Tibial nerve (tissue), 4 donors: ENCODE results near the gene GDPD5. TPM values are rescaled to one million over a fixed set of nuclear protein-coding genes. Genes with fewer than 3 reads are reported as not detected.
A peak's percentile ranks its signal among the peaks of the same experiment; 100 is the strongest.

Experiments used
- DNase-seq, 2 donors: peaks; one replicate each; pipeline ENCODE4 v3.0.0-alpha.2; 2019; ENCODE audit warnings: low spot score in 2 of 2
- H3K27ac ChIP-seq, 4 donors: fragments of 200-600 bp; sonication (generic) in 3 of 4; one replicate each; pipeline ENCODE4 v1.5.1; 2017 to 2019; ENCODE audit warnings: mild to moderate bottlenecking in 1 of 4
- H3K27me3 ChIP-seq, 2 donors: fragments of 200-600 bp; sonication (generic) in 1 of 2; one replicate each; pipeline versions ENCODE4 v1.5.1 to v1.6.0; 2017 to 2019
- H3K36me3 ChIP-seq, 3 donors: fragments of 200-600 bp; sonication (generic); one replicate each; pipeline ENCODE4 v1.5.1; 2018 to 2019
- H3K4me1 ChIP-seq, 4 donors: fragments of 200-600 bp; sonication (generic) in 3 of 4; one replicate each; pipeline ENCODE4 v1.5.1; 2017 to 2019
- H3K4me3 ChIP-seq, 4 donors: fragments of 200-600 bp; sonication (generic) in 3 of 4; one replicate each; pipeline ENCODE4 v1.5.1; 2017 to 2019; ENCODE audit warnings: mild to moderate bottlenecking in 1 of 4, moderate library complexity in 1 of 4
- H3K9me3 ChIP-seq, 4 donors: fragments of 200-600 bp; sonication (generic) in 3 of 4; one replicate each; pipeline ENCODE4 v1.5.1; 2017 to 2019
- EP300 ChIP-seq, 2 donors: sonication (generic); formaldehyde crosslinking; IDR thresholded peaks; one replicate each; pipeline ENCODE4 v1.6.1; 2017; ENCODE audit warnings: antibody characterized with exemption in 2 of 2, mild to moderate bottlenecking in 1 of 2
- POLR2A ChIP-seq, 2 donors: fragments of 450-650 bp; IDR thresholded peaks; one replicate each; pipeline ENCODE4 v1.6.1; 2017; ENCODE audit warnings: antibody characterized with exemption in 2 of 2, mild to moderate bottlenecking in 2 of 2, moderate library complexity in 2 of 2
- WGBS, 2 donors: methylation state at CpG; one replicate each; pipeline ENCODE4 v1.1.5; 2018; 5-methylcytosine and 5-hydroxymethylcytosine counted together
- total RNA-seq, 4 donors: library from RNA; depleted of rRNA; stranded (reverse); fragments of >200 nt; gene quantifications; one replicate each; pipeline ENCODE4 v1.1.0, GENCODE V29; 2016
- TF ChIP-seq, protein P1 (sequence below), 5 experiments: fragments of 200-600 bp in 3 of 5; fragments of 450-650 bp in 2 of 5; sonication (generic) in 3 of 5; IDR thresholded peaks; one replicate each; pipeline ENCODE4 v1.5.1; 2016 to 2019; ENCODE audit warnings: antibody characterized with exemption in 5 of 5, mild to moderate bottlenecking in 3 of 5, moderate library complexity in 2 of 5

The GDPD5 gene
- total RNA-seq, 4 donors from 2014 or later = 92.2 to 122 (median 101) TPM

DNA sequence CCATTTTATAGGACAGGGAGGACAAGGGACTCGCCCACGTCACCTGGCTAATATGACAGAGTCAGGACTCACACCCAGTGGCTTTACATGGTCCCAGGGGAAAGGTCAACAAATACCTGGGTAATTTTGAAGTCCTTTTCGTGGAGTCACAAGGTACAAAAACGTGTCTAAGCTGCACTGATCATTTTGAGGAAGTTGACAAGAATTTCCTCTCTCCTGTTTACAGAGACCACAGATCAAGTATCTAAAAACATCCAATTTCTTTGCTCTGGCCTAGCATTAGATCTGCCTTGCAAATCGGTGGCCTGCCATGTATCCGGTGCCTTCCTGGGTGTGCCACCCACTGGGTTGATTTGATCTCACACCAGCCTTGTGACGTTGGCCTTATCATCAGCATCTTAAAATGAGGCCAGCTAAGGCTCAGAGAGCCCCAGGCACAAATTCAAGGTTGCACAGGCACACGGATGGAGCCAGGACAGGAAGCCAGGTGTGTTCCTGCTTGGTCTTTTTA is 17.6 kb downstream of the GDPD5 start:
- peak overlapping the region in 2 of 4 donors; percentile 38 to 85 for H3K27ac ChIP-seq
- no peak for DNase-seq

DNA sequence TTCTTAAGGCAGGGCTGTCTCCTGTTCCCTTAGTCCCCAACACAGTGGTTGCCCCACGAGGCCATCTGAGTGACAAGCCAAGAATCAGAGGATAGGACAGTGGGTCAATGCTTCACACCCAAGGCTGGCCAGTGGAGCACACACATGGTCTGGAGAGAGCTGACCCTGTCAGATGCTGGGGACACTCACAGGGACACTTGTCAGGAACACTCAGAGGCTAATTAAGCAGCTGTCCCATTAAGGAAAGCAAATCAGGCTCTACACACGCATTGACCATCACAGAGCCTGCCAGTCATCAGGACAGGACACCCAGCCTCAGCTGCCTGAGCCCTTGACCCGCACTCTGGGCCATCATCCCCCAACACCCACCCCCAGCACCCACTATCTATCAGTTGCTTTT is 18.2 kb downstream of the GDPD5 start:
- Histone ChIP-seq H3K4me1 (peaks cover 0 to 70% (median 5%) of the 10 kb centered on the region in 4 donors), H3K27ac (peak overlapping the region; percentile 30 to 85 (median 58)), H3K27me3 (no peaks in the 10 kb centered on the region), H3K4me3 (no peak overlapping the region), H3K9me3 (no peaks in the 10 kb centered on the region), H3K36me3 (no peaks in the 10 kb centered on the region)
- DNase-seq = no peak
- no peak for TF ChIP-seq POLR2A (IDR thresholded peaks at IDR 0.05)
- TF ChIP-seq, protein P1, sequence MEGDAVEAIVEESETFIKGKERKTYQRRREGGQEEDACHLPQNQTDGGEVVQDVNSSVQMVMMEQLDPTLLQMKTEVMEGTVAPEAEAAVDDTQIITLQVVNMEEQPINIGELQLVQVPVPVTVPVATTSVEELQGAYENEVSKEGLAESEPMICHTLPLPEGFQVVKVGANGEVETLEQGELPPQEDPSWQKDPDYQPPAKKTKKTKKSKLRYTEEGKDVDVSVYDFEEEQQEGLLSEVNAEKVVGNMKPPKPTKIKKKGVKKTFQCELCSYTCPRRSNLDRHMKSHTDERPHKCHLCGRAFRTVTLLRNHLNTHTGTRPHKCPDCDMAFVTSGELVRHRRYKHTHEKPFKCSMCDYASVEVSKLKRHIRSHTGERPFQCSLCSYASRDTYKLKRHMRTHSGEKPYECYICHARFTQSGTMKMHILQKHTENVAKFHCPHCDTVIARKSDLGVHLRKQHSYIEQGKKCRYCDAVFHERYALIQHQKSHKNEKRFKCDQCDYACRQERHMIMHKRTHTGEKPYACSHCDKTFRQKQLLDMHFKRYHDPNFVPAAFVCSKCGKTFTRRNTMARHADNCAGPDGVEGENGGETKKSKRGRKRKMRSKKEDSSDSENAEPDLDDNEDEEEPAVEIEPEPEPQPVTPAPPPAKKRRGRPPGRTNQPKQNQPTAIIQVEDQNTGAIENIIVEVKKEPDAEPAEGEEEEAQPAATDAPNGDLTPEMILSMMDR (IDR thresholded peaks at IDR 0.05) = no peak
- TF ChIP-seq EP300 (IDR thresholded peaks at IDR 0.05) = no peak
- 88 to 96% methylated on average over 3 of the region's 3 CpGs for WGBS, 2 donors

More for the DNA sequence above, 17.6 kb downstream of the GDPD5 start:
- WGBS, 2 donors = 71 to 72% methylated on average over 8 of the region's 8 CpGs
- Histone ChIP-seq H3K27me3 (no peaks in the 10 kb centered on the region), H3K4me1 (peaks cover 0 to 72% (median 5%) of the 10 kb centered on the region in 4 donors), H3K36me3 (no peaks in the 10 kb centered on the region), H3K4me3 (no peak overlapping the region), H3K9me3 (no peaks in the 10 kb centered on the region)
- no peak for TF ChIP-seq POLR2A (IDR thresholded peaks at IDR 0.05)
- TF ChIP-seq EP300 (IDR thresholded peaks at IDR 0.05) = no peak

DNA sequence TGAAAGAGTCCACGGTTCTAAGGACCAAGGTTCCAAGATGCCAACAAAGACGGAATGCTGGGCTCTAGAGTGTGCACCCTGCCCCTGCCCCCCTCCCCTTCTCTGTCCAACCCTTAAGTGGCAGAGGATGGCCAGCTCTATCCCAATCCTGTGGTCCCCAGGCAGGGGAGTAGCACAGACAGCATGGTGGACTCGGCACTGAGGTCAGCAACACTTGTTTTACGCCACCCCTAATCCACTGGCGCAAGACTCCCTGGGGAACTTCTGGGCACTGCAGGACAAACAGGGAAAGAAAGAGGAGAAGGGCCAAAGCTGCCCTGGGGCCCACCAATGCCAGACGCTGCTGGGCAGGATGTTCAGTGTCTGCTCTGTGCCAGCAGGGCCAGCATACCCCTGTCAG is 18.9 kb downstream of the GDPD5 start:
- no peak for DNase-seq

DNA sequence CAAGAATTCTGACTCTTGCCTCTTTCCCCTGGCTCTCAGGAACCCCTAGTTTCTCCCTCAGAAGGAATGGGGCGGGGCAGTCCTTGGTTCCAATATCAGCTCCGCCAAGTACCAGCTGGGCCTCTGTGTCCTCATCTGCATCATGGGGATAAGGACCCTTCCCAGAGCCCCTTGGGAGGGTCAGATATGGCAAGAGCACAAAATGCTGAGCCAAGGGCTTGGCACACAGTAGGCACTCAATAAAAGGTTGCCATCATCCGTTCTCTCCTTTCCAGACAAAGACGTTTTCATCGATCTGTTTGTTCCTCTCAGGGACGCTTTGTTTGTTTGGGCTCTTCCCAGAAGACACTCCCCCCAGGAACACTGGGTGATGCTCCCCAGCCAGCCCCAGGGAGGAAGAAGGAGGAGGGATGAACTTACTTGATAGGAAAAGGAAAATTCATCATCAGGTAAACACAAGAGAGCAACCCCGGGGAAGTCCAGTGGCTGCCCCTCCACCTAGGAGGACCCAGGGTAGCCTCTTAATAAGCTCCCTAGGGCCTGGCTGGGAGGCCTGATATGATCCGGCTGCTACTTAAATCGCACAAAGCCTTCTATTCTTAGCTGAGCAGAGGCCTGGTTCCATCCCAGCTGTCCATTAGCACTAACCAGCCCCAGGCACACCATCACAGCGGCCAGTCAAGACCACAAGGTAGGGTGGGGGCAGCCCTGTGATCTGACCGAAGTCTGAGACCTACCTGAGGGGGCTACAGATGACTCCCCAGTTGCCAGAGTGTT is 19.6 kb downstream of the GDPD5 start:
- whole genome bisulfite sequencing, 2 donors = 53 to 56% methylated on average over 11 of the region's 11 CpGs
- Histone ChIP-seq H3K4me1 (peaks cover 0 to 66% (median 5%) of the 10 kb centered on the region in 4 donors), H3K4me3 (no peak overlapping the region), H3K27ac (peak overlapping the region; percentile 55 to 85 (median 66)), H3K27me3 (no peaks in the 10 kb centered on the region), H3K9me3 (no peaks in the 10 kb centered on the region), H3K36me3 (no peaks in the 10 kb centered on the region)
- TF ChIP-seq, protein P1 (IDR thresholded peaks at IDR 0.05) = no peak
- peak in 1 of 2 donors; percentile 17 for TF ChIP-seq EP300 (IDR thresholded peaks at IDR 0.05)
- TF ChIP-seq POLR2A (IDR thresholded peaks at IDR 0.05) = no peak
- DNase-seq = peak; percentile 31 to 51

More for the DNA sequence above, 18.9 kb downstream of the GDPD5 start:
- no peak overlapping the region for H3K4me3 ChIP-seq
- no peaks in the 10 kb centered on the region for H3K36me3 ChIP-seq
- no peaks in the 10 kb centered on the region for H3K27me3 ChIP-seq
- WGBS, 2 donors = 80 to 92% methylated on average over 3 to 6 of the region's 6 CpGs
- H3K9me3 ChIP-seq = no peaks in the 10 kb centered on the region
- no peak for TF ChIP-seq EP300 (IDR thresholded peaks at IDR 0.05)
- TF ChIP-seq POLR2A (IDR thresholded peaks at IDR 0.05) = no peak
- TF ChIP-seq, protein P1 (IDR thresholded peaks at IDR 0.05) = no peak
- peak overlapping the region; percentile 55 to 85 (median 66) for H3K27ac ChIP-seq
- peaks cover 0 to 66% (median 5%) of the 10 kb centered on the region in 4 donors for H3K4me1 ChIP-seq

DNA sequence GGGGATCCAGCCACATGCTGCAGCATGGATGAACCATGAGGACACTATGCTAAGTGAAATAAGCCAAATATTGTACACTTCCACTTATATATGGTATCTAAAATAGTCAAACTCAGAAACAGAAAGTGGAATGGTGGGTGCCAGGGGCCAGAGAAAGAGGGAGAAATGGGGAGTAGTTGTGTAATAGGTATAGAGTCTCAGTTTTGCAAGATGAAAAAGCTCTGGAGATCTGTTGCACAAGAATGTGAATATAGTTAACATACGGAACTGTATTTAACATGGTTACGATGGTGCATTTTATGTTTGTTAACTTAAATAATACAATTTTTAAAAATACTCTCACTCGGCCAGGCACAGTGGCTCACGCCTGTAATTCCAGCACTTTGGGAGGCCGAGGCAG is 21.2 kb downstream of the GDPD5 start:
- H3K9me3 ChIP-seq = no peaks in the 10 kb centered on the region
- no peaks in the 10 kb centered on the region for H3K36me3 ChIP-seq
- H3K4me3 ChIP-seq = no peak overlapping the region
- 87 to 89% methylated on average over 5 of the region's 5 CpGs for WGBS, 2 donors
- TF ChIP-seq, protein P1 (IDR thresholded peaks at IDR 0.05) = no peak
- TF ChIP-seq POLR2A (IDR thresholded peaks at IDR 0.05) = no peak
- H3K27me3 ChIP-seq = no peaks in the 10 kb centered on the region
- peaks cover 0 to 68% (median 11%) of the 10 kb centered on the region in 4 donors for H3K4me1 ChIP-seq
- no peak for DNase-seq
- no peak overlapping the region for H3K27ac ChIP-seq
